HG03039 (cell line): ENCODE results near the gene TMEM238.
"Not testable (repeated sequence)": the region's sequence is repeated elsewhere in the genome, so short reads cannot be mapped to it uniquely, and the experiment has no call there.

ENCODE experiments used
- ATAC-seq: cut with Tn5 transposase; IDR thresholded peaks from one replicate; pipeline ENCODE4 v1.9.1; 2021; ENCODE audit warnings: mild to moderate bottlenecking, moderate library complexity; ENCODE audit not compliant: unreplicated experiment

TMEM238 gene

GRCh38 chr19:55402509-55402908 lies 18.4 kb upstream of the TMEM238 start:
- no peak for ATAC-seq

- not testable (repeated sequence) for ATAC-seq
Measured at GRCh38 chr19:55401390-55401789, 17.3 kb upstream of the TMEM238 start.

GRCh38 chr19:55400281-55401087 lies 16.4 kb upstream of the TMEM238 start:
- ATAC-seq, result no peak

GRCh38 chr19:55398200-55398925 lies 14.3 kb upstream of the TMEM238 start:
- no peak for ATAC-seq

- ATAC-seq, result no peak
Measured at GRCh38 chr19:55392820-55393761, 9.0 kb upstream of the TMEM238 start.

- no peak for ATAC-seq
Measured at GRCh38 chr19:55391702-55392615, 7.9 kb upstream of the TMEM238 start.

GRCh38 chr19:55391191-55391670 lies 7.1 kb upstream of the TMEM238 start:
- no peak for ATAC-seq

GRCh38 chr19:55390461-55390880 lies 6.4 kb upstream of the TMEM238 start:
- no peak for ATAC-seq

GRCh38 chr19:55389386-55390317 lies 5.6 kb upstream of the TMEM238 start:
- no peak for ATAC-seq

GRCh38 chr19:55387736-55388497 lies 3.8 kb upstream of the TMEM238 start:
- ATAC-seq, result no peak

GRCh38 chr19:55386493-55386971 lies 2.4 kb upstream of the TMEM238 start:
- ATAC-seq, result no peak

- peak; percentile 60 for ATAC-seq
Measured at GRCh38 chr19:55385724-55386492, 1.8 kb upstream of the TMEM238 start, which contains the start of gene RPL28. Gene RPL28, plus strand, starts transcription at chr19:55385932. Its CDS starts 426 bp downstream, at chr19:55386358.

- ATAC-seq, result peak; percentile 33
Measured at GRCh38 chr19:55384920-55385723, 1.0 kb upstream of the TMEM238 start.

GRCh38 chr19:55383279-55384130 lies 587 bp downstream of the TMEM238 start:
- ATAC-seq, result no peak

- ATAC-seq, result no peak
Measured at GRCh38 chr19:55382522-55383054, 1.5 kb downstream of the TMEM238 start.
